GM10248 (cell line): Measurements from ENCODE around the gene PROB1.

Source experiments
- CTCF ChIA-PET: fragments of 300-600 bp; sonication (Branson Sonifier 250); formaldehyde crosslinking; extraction: SDS; loops from one replicate; lab custom pipeline; 2021; ENCODE audit warnings: antibody characterized with exemption; lab: Yijun Ruan, JAX
- POLR2A ChIA-PET: fragments of 350-650 bp; sonication (Branson Sonifier 250); formaldehyde crosslinking; extraction: SDS; loops from one replicate; lab custom pipeline; 2020; ENCODE audit warnings: antibody characterized with exemption; lab: Yijun Ruan, JAX
- DNase-seq: peaks from one replicate; pipeline ENCODE4 v3.0.0; 2012; ENCODE audit errors: extremely low spot score
- CTCF ChIP-seq: IDR thresholded peaks from 2 replicates; pipeline ENCODE4 v1.5.1; 2012; ENCODE audit warnings: mild to moderate bottlenecking, low read depth; ENCODE audit errors: extremely low read depth, missing control alignments, control extremely low read depth

The PROB1 gene

GRCh38 chr5:139377226-139377625 lies 17.7 kb downstream of the PROB1 start:
- no peak for TF ChIP-seq CTCF
- no peak for DNase-seq
- ChIA-PET CTCF (interaction anchor here (1.5 to 1.6 kb wide), 2 partner anchors 9 to 15 kb away, joined by 5 to 8 read pairs; no protein-coding TSS in a partner anchor), POLR2A (interaction anchor here (0.8 to 1.1 kb wide), 2 partner anchors 10 to 14 kb away, joined by 3 to 4 read pairs; no protein-coding TSS in a partner anchor)

GRCh38 chr5:139376364-139376763 lies 18.5 kb downstream of the PROB1 start:
- no peak for DNase-seq
- ChIA-PET POLR2A (interaction anchor here (0.6 kb wide), 1 partner anchor 89 kb away, joined by 10 read pairs; no protein-coding TSS in a partner anchor), CTCF (interaction anchor here (1.5 to 2.5 kb wide), 2 partner anchors 14 to 15 kb away, joined by 8 to 16 read pairs; partner anchors contain the start of gene MZB1)
- TF ChIP-seq CTCF: no peak

- ChIA-PET CTCF (interaction anchor here (1.2 to 2.5 kb wide), 3 partner anchors 13 to 17 kb away, joined by 3 to 16 read pairs (median 4); partner anchors contain the start of gene MZB1), POLR2A (no interaction called here)
- DNase-seq: no peak
- no peak for TF ChIP-seq CTCF
Measured at GRCh38 chr5:139374909-139375308, 20.0 kb downstream of the PROB1 start.

GRCh38 chr5:139371482-139372435 lies 23.1 kb downstream of the PROB1 start:
- TF ChIP-seq CTCF: no peak
- ChIA-PET POLR2A (no interaction called here), CTCF (interaction anchor here (0.9 to 1.5 kb wide), 3 partner anchors 10 to 32 kb away, joined by 3 read pairs; no protein-coding TSS in a partner anchor)
- DNase-seq: no peak

- POLR2A ChIA-PET: interaction anchor here (1.0 to 1.6 kb wide), 2 partner anchors 16 to 19 kb away, joined by 3 to 4 read pairs; no protein-coding TSS in a partner anchor
Measured at GRCh38 chr5:139369181-139369580, 25.7 kb downstream of the PROB1 start.

More at GRCh38 chr5:139369181-139369580, 25.7 kb downstream of the PROB1 start:
- DNase-seq: no peak
- no peak for TF ChIP-seq CTCF
- CTCF ChIA-PET: interaction anchor here (0.7 to 1.5 kb wide), 6 partner anchors 9 to 579 kb away, joined by 3 to 4 read pairs (median 3); partner anchors contain the start of gene SLC23A1
